Neuronal stem cell (in vitro differentiated cells): ENCODE results near the gene PRPH.

Experiments
- DNase-seq: peaks from one replicate; pipeline ENCODE4 v3.0.0-alpha.2; 2013; ENCODE audit warnings: low spot score
- H2AFZ ChIP-seq: one replicate; pipeline ENCODE4 v1.6.1; 2013; ENCODE audit warnings: mild to moderate bottlenecking, low read length, inconsistent platforms
- H2AK5ac ChIP-seq: 2 replicates; pipeline ENCODE4 v1.6.1; 2013; ENCODE audit warnings: low read depth, mild to moderate bottlenecking, inconsistent platforms, low read length, moderate library complexity, mixed read lengths
- H2BK120ac ChIP-seq: 2 replicates; pipeline ENCODE4 v1.6.1; 2013; ENCODE audit warnings: low read depth, mild to moderate bottlenecking, inconsistent platforms, low read length, moderate library complexity, mixed read lengths
- H2BK12ac ChIP-seq: one replicate; pipeline ENCODE4 v1.6.1; 2013; ENCODE audit warnings: low read length, inconsistent platforms
- H2BK15ac ChIP-seq: 2 replicates; pipeline ENCODE4 v1.6.1; 2013; ENCODE audit warnings: mild to moderate bottlenecking, low read length, inconsistent platforms, mixed read lengths
- H2BK5ac ChIP-seq: one replicate; pipeline ENCODE4 v1.6.1; 2013; ENCODE audit warnings: inconsistent platforms, mild to moderate bottlenecking, low read length, moderate library complexity
- H3K14ac ChIP-seq: one replicate; pipeline ENCODE4 v1.6.1; 2013; ENCODE audit warnings: low read length, inconsistent platforms
- H3K18ac ChIP-seq: 2 replicates; pipeline ENCODE4 v1.6.1; 2013; ENCODE audit warnings: low read length, inconsistent platforms
- H3K23ac ChIP-seq: 2 replicates; pipeline ENCODE4 v1.6.1; 2013; ENCODE audit warnings: low read depth, mild to moderate bottlenecking, mixed read lengths, low read length, inconsistent platforms; ENCODE audit not compliant: poor library complexity
- H3K27ac ChIP-seq: replicated peaks from 3 replicates; pipeline ENCODE4 v1.5.1; 2013; ENCODE audit warnings: low read length, inconsistent platforms
- H3K27me3 ChIP-seq, 3 experiments: 2 replicates each; pipeline ENCODE4 v1.6.1; 2013; ENCODE audit warnings: low read length in 3 of 3, mild to moderate bottlenecking in 2 of 3, inconsistent platforms in 1 of 3, low read depth in 1 of 3, mixed read lengths in 1 of 3, moderate library complexity in 1 of 3; ENCODE audit not compliant: control insufficient read depth in 3 of 3, insufficient read depth in 3 of 3
- H3K36me3 ChIP-seq, 2 donors: replicated peaks in 1 of 2; 2 replicates each; pipeline ENCODE4 v1.6.1; 2013; ENCODE audit warnings: low read length in 2 of 2; ENCODE audit not compliant: control insufficient read depth in 2 of 2, insufficient read depth in 2 of 2
- H3K4ac ChIP-seq: 2 replicates; pipeline ENCODE4 v1.6.1; 2013; ENCODE audit warnings: inconsistent platforms, mild to moderate bottlenecking, low read length, moderate library complexity
- H3K4me1 ChIP-seq, 2 donors: 1 replicate in 1 of 2; 2 replicates in 1 of 2; pipeline ENCODE4 v1.6.1; 2013; ENCODE audit warnings: low read length in 2 of 2, low read depth in 1 of 2; ENCODE audit not compliant: control insufficient read depth in 2 of 2, insufficient read depth in 1 of 2
- H3K4me2 ChIP-seq: one replicate; pipeline ENCODE4 v1.6.1; 2013; ENCODE audit warnings: mild to moderate bottlenecking, low read length, inconsistent platforms; ENCODE audit not compliant: insufficient read depth, poor library complexity, severe bottlenecking
- H3K4me3 ChIP-seq, 2 donors: 2 replicates each; pipeline ENCODE4 v1.5.1; 2013; ENCODE audit warnings: low read length in 2 of 2, mild to moderate bottlenecking in 2 of 2, inconsistent platforms in 1 of 2, moderate library complexity in 1 of 2
- H3K79me1 ChIP-seq: one replicate; pipeline ENCODE4 v1.6.1; 2013; ENCODE audit warnings: low read depth, mild to moderate bottlenecking, inconsistent platforms, low read length, moderate library complexity
- H3K9ac ChIP-seq: one replicate; pipeline ENCODE4 v1.6.1; 2013; ENCODE audit warnings: mild to moderate bottlenecking, low read depth, low read length, inconsistent platforms; ENCODE audit not compliant: poor library complexity
- H3K9me3 ChIP-seq, 2 donors: replicated peaks in 1 of 2; 2 replicates each; pipeline versions ENCODE3 to v1.6.1; 2013; ENCODE audit warnings: low read length in 2 of 2, mild to moderate bottlenecking in 2 of 2, inconsistent platforms in 1 of 2, low read depth in 1 of 2, mixed read lengths in 1 of 2, moderate library complexity in 1 of 2; ENCODE audit not compliant: control insufficient read depth in 2 of 2, insufficient read depth in 1 of 2
- H4K8ac ChIP-seq: one replicate; pipeline ENCODE4 v1.6.1; 2013; ENCODE audit warnings: low read depth, mild to moderate bottlenecking, inconsistent platforms, low read length, moderate library complexity
- H4K91ac ChIP-seq: one replicate; pipeline ENCODE4 v1.6.1; 2013; ENCODE audit warnings: low read length, low read depth, mild to moderate bottlenecking, inconsistent platforms; ENCODE audit not compliant: poor library complexity
- WGBS, 2 donors: extraction: QIAGEN DNeasy Blood & Tissue Kit; methylation state at CpG; one replicate each; pipeline ENCODE4 v1.1.7; 2013; ENCODE audit warnings: missing lambda C conversion rate in 2 of 2, mixed read lengths in 1 of 2; ENCODE audit not compliant: insufficient read length in 2 of 2, insufficient replicate concordance in 1 of 2; ENCODE audit errors: extremely low coverage in 2 of 2; 5-methylcytosine and 5-hydroxymethylcytosine counted together

Gene PRPH

GRCh38 chr12:49336645-49337584, 42.0 kb downstream of the PRPH start, which contains the start of gene C1QL4:
Gene C1QL4 (minus strand): TSS chr12:49337188. CDS start chr12:49336477, 711 bp downstream.
- WGBS, 2 donors, result no CpG with 5 or more reads among the region's 65 CpGs
- H3K27ac ChIP-seq, result no peak within 1 kb of the TSS

GRCh38 chr12:49338830-49339463, 44.0 kb downstream of the PRPH start:
- no CpG with 5 or more reads among the region's 6 CpGs for WGBS, 2 donors

More at GRCh38 chr12:49336645-49337584, 42.0 kb downstream of the PRPH start, which contains the start of gene C1QL4:
- H3K4me2 ChIP-seq, result peak within 1 kb of the TSS; percentile 76
- peak within 1 kb of the TSS; percentile 37 to 73 for H3K4me3 ChIP-seq
- H3K27me3 ChIP-seq, result peaks cover 20 to 89% (median 72%) of the 10 kb centered on the region in 3 experiments
- H4K91ac ChIP-seq, result peak within 1 kb of the TSS; percentile 66
- DNase-seq, result peak; percentile 84
- H2BK120ac ChIP-seq, result peak within 1 kb of the TSS; percentile 67
- peak within 1 kb of the TSS; percentile 86 for H3K23ac ChIP-seq
- peak within 1 kb of the TSS; percentile 70 for H2BK15ac ChIP-seq
- no peak within 1 kb of the TSS for H2BK5ac ChIP-seq
- no peak within 1 kb of the TSS for H3K14ac ChIP-seq
- H3K9ac ChIP-seq, result peak within 1 kb of the TSS; percentile 46
- H2AFZ ChIP-seq, result peak within 1 kb of the TSS; percentile 97
- peak within 1 kb of the TSS; percentile 68 for H2BK12ac ChIP-seq
- peak within 1 kb of the TSS; percentile 81 for H3K18ac ChIP-seq
- H3K36me3 ChIP-seq, result no peaks in the 10 kb centered on the region
- H3K79me1 ChIP-seq, result no peaks in the 10 kb centered on the region
- peaks cover 18 to 43% of the 10 kb centered on the region in 2 donors for H3K4me1 ChIP-seq
- H3K4ac ChIP-seq, result no peak within 1 kb of the TSS
- peak within 1 kb of the TSS; percentile 79 for H4K8ac ChIP-seq
- H3K9me3 ChIP-seq, result peaks cover 0 to 5% of the 10 kb centered on the region in 2 donors
- H2AK5ac ChIP-seq, result peak within 1 kb of the TSS; percentile 57

GRCh38 chr12:49339464-49339861, 44.5 kb downstream of the PRPH start:
- H4K8ac ChIP-seq, result no peak overlapping the region
- peaks cover 0 to 8% of the 10 kb centered on the region in 2 donors for H3K9me3 ChIP-seq
- no peaks in the 10 kb centered on the region for H3K36me3 ChIP-seq
- H3K9ac ChIP-seq, result no peak overlapping the region
- no peaks in the 10 kb centered on the region for H3K79me1 ChIP-seq
- H3K18ac ChIP-seq, result no peak overlapping the region
- H2BK120ac ChIP-seq, result no peak overlapping the region
- no peak overlapping the region for H3K4me2 ChIP-seq
- DNase-seq, result no peak
- H2BK15ac ChIP-seq, result no peak overlapping the region
- WGBS, 2 donors, result no CpG with 5 or more reads among the region's 5 CpGs
- H3K4me1 ChIP-seq, result peaks cover 24 to 52% of the 10 kb centered on the region in 2 donors
- H3K27me3 ChIP-seq, result peaks cover 24 to 95% (median 86%) of the 10 kb centered on the region in 3 experiments
- H2AFZ ChIP-seq, result peak overlapping the region; percentile 90
- no peak overlapping the region for H3K14ac ChIP-seq
- H2BK5ac ChIP-seq, result no peak overlapping the region
- H3K4ac ChIP-seq, result no peak overlapping the region
- no peak overlapping the region for H4K91ac ChIP-seq
- no peak overlapping the region for H3K27ac ChIP-seq
- no peak overlapping the region for H3K23ac ChIP-seq
- H3K4me3 ChIP-seq, result peak overlapping the region in 1 of 2 donors; percentile 16
- H2BK12ac ChIP-seq, result no peak overlapping the region
- H2AK5ac ChIP-seq, result peak overlapping the region; percentile 65

More at GRCh38 chr12:49338830-49339463, 44.0 kb downstream of the PRPH start:
- Histone ChIP-seq H3K79me1 (no peaks in the 10 kb centered on the region), H3K4ac (no peak overlapping the region), H3K4me2 (no peak overlapping the region), H3K27ac (no peak overlapping the region), H3K23ac (no peak overlapping the region), H3K4me1 (peaks cover 24 to 52% of the 10 kb centered on the region in 2 donors), H2BK12ac (no peak overlapping the region), H2BK15ac (no peak overlapping the region), H2BK5ac (no peak overlapping the region), H2AK5ac (no peak overlapping the region), H2AFZ (peak overlapping the region; percentile 90), H3K27me3 (peaks cover 24 to 94% (median 81%) of the 10 kb centered on the region in 3 experiments), H4K8ac (no peak overlapping the region), H3K9me3 (peaks cover 0 to 8% of the 10 kb centered on the region in 2 donors), H3K36me3 (no peaks in the 10 kb centered on the region), H3K4me3 (peak overlapping the region in 1 of 2 donors; percentile 16), H4K91ac (no peak overlapping the region), H3K14ac (no peak overlapping the region), H3K9ac (no peak overlapping the region), H2BK120ac (no peak overlapping the region), H3K18ac (no peak overlapping the region)
- no peak for DNase-seq
